ENCODE measurements around the gene CAMK1D. TPM values are rescaled to one million over a fixed set of nuclear protein-coding genes. Genes with fewer than 3 reads are reported as not detected.
"Not testable (repeated sequence)": the region's sequence is repeated elsewhere in the genome, so short reads cannot be mapped to it uniquely, and the experiment has no call there.

CAMK1D gene
- total RNA-seq, 2 experiments from 2014 or later: 3.4 to 4.2 TPM

DNA sequence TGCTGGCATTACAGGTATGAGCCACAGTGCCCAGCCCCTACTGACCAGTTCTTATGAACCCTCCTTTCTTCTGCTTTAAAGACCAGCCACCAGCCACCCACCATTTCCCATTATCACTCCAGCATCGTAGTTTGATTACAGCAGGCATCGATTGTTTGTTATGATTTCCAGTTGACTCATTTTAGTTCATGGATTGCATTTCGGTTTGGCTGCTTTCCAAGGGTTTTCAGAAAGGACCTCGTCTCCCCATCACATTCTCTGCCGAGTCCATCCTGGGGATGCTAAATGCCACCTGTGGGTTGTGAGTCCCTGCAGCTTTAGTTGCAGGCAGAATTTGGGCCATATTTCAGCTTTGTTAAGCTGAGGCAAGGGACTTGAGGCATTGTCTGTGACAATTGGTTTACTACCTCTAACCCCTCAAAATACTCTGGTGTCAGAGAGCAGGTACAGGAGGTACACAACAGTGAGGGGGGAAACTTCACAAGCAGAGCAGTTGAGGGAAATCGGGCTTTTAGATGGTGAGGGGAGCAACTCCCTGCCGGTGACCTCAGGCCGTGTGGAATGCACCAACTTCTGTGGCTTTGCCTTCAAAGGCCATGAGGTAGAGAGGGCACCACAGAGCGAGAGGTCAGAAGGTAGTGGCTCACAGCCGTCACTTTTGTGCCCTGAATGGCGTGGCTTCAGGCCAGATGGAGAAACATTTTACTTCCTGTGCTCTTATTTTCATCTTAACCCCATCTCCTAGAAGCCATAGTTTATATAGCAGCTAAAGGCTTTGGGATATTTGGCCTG lies 448.3 kb downstream of the CAMK1D start:
- ATAC-seq: no peak
- Mint-ChIP-seq H3K4me1 (ENCODE audit: low read depth) (no peaks in the 10 kb centered on the region), H3K4me3 (no peak overlapping the region), H3K27me3 (ENCODE audit: low read depth) (no peaks in the 10 kb centered on the region), H3K27ac (no peak overlapping the region), H3K9me3 (ENCODE audit: insufficient read depth) (no peaks in the 10 kb centered on the region), H3K36me3 (ENCODE audit: low read depth) (no peaks in the 10 kb centered on the region)
- no peak for DNase-seq
- ChIA-PET CTCF (interaction anchor here (1.3 kb wide), 1 partner anchor 15 kb away, joined by 3 read pairs; no protein-coding TSS in a partner anchor), POLR2A (interaction anchor here (0.6 kb wide), 1 partner anchor 19 kb away, joined by 3 read pairs; no protein-coding TSS in a partner anchor)

- H3K36me3 Mint-ChIP-seq (ENCODE audit: low read depth): no peaks in the 10 kb centered on the region
- no peak overlapping the region for H3K4me3 Mint-ChIP-seq
- ChIA-PET CTCF (no interaction called here), POLR2A (no interaction called here)
- no peaks in the 10 kb centered on the region for H3K9me3 Mint-ChIP-seq (ENCODE audit: insufficient read depth)
- ATAC-seq (no peak), DNase-seq (no peak)
- no peaks in the 10 kb centered on the region for H3K4me1 Mint-ChIP-seq (ENCODE audit: low read depth)
- H3K27me3 Mint-ChIP-seq (ENCODE audit: low read depth): no peaks in the 10 kb centered on the region
- no peak overlapping the region for H3K27ac Mint-ChIP-seq
Measured at GRCh38 chr10:12799144-12799543, 449.8 kb downstream of the CAMK1D start.

DNA sequence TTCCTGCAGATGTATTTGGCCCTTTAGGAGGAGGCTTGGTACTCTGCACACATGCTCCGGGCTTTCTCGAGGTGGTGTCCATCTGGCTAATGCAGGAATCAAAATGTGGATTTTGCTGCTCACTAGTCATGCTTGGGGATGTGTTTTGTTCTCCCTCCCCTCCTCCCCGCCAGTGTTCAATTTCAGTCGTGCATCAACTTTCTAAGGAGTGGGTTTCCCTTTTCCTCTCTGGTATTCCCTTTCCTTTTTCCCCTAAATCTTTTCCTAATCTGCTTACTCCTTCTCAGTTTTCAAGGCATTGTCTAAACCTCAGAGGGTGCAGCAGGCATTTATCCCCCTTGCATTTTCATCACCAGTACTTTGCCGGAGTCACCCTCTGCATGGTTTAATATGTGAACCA lies 450.4 kb downstream of the CAMK1D start:
- Mint-ChIP-seq H3K27me3 (ENCODE audit: low read depth) (no peaks in the 10 kb centered on the region), H3K27ac (no peak overlapping the region), H3K9me3 (ENCODE audit: insufficient read depth) (no peaks in the 10 kb centered on the region), H3K36me3 (ENCODE audit: low read depth) (no peaks in the 10 kb centered on the region), H3K4me1 (ENCODE audit: low read depth) (no peaks in the 10 kb centered on the region), H3K4me3 (no peak overlapping the region)
- no peak for DNase-seq
- no peak for ATAC-seq
- ChIA-PET POLR2A (no interaction called here), CTCF (interaction anchor here (0.9 kb wide), 1 partner anchor 17 kb away, joined by 3 read pairs; no protein-coding TSS in a partner anchor)

GRCh38 chr10:12800302-12800701 lies 451.0 kb downstream of the CAMK1D start:
- H3K27ac Mint-ChIP-seq: no peak overlapping the region
- CTCF ChIA-PET: interaction anchor here (0.9 kb wide), 1 partner anchor 18 kb away, joined by 3 read pairs; no protein-coding TSS in a partner anchor

DNA sequence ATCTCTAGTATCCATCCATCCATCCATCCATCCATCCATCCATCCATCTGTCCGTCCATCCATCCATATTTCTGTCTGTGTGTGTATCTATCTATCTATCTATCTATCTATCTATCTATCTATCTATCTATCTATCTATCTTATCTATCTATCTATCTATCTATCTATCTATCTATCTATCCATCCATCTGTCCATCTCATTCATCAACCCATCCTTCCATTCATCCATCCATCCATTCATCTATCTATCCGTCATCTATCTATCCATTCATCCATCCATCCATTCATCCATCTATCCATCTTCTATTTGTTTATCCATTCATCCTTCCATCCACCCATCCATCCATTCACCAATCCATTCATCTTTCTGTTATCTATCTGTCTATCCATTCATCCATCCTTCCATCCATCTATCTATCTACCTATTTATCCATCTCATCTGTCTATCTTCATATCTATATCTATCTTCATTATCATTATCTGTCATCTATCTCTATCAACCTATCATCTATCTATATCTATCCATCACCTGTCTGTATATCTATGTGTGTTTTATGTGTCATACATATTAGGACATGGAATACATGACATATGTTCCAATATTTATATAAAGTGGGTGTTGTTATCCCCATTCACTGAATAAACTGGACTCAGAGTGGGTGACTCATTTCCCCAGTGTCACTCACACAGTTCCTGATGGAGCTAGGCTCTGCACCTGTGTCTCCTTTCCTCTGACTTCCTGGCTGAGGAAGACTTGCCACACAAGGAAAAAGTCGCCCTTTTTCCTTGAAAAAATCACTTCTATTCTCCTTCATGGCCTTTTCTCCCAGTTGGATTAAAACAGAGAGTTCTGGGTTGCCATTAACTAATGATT lies 452.1 kb downstream of the CAMK1D start:
- H3K36me3 Mint-ChIP-seq (ENCODE audit: low read depth): no peaks in the 10 kb centered on the region
- H3K27ac Mint-ChIP-seq: no peak overlapping the region
- no peaks in the 10 kb centered on the region for H3K4me1 Mint-ChIP-seq (ENCODE audit: low read depth)
- H3K9me3 Mint-ChIP-seq (ENCODE audit: insufficient read depth): no peaks in the 10 kb centered on the region
- CTCF ChIA-PET: no interaction called here
- ATAC-seq: no peak
- no peak for DNase-seq
- no peaks in the 10 kb centered on the region for H3K27me3 Mint-ChIP-seq (ENCODE audit: low read depth)
- POLR2A ChIA-PET: no interaction called here
- no peak overlapping the region for H3K4me3 Mint-ChIP-seq

More at GRCh38 chr10:12800302-12800701, 451.0 kb downstream of the CAMK1D start:
- ATAC-seq (no peak), DNase-seq (no peak)
- POLR2A ChIA-PET: no interaction called here
- Mint-ChIP-seq H3K4me1 (ENCODE audit: low read depth) (no peaks in the 10 kb centered on the region), H3K36me3 (ENCODE audit: low read depth) (no peaks in the 10 kb centered on the region), H3K4me3 (no peak overlapping the region), H3K9me3 (ENCODE audit: insufficient read depth) (no peaks in the 10 kb centered on the region), H3K27me3 (ENCODE audit: low read depth) (no peaks in the 10 kb centered on the region)

DNA sequence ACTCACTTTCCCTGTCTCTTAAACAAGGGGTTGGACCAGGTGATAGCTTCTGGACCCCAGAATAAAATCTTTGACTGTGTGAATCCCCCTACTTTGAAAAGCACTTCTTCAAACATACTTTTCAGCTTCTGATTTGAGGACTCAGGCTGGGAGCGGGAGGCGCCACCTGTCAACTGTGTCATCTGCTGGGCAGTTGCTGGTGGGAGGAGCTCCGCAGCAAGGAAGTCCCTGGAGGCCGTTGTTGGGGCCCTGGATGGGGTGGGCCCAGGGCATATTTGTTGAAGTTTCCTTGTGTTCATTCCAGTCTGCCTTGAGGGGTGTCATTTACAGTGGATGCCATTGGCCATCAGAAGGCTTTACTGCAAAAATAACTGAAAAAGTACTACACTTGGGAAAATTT lies 454.4 kb downstream of the CAMK1D start:
- POLR2A ChIA-PET: no interaction called here
- no peak for DNase-seq
- CTCF ChIA-PET: no interaction called here
- Mint-ChIP-seq H3K9me3 (ENCODE audit: insufficient read depth) (no peaks in the 10 kb centered on the region), H3K4me3 (no peak overlapping the region), H3K27ac (no peak overlapping the region), H3K36me3 (ENCODE audit: low read depth) (no peaks in the 10 kb centered on the region), H3K27me3 (ENCODE audit: low read depth) (no peaks in the 10 kb centered on the region), H3K4me1 (ENCODE audit: low read depth) (no peaks in the 10 kb centered on the region)
- ATAC-seq: no peak

- Mint-ChIP-seq H3K27me3 (ENCODE audit: low read depth) (no peaks in the 10 kb centered on the region), H3K36me3 (ENCODE audit: low read depth) (no peaks in the 10 kb centered on the region), H3K27ac (no peak overlapping the region), H3K9me3 (ENCODE audit: insufficient read depth) (no peaks in the 10 kb centered on the region), H3K4me1 (ENCODE audit: low read depth) (no peaks in the 10 kb centered on the region), H3K4me3 (no peak overlapping the region)
- POLR2A ChIA-PET: no interaction called here
- no peak for ATAC-seq
- DNase-seq: no peak
- CTCF ChIA-PET: interaction anchor here (1.2 kb wide), 1 partner anchor 24 kb away, joined by 3 read pairs; no protein-coding TSS in a partner anchor
Measured at GRCh38 chr10:12806228-12807095, 457.1 kb downstream of the CAMK1D start.

DNA sequence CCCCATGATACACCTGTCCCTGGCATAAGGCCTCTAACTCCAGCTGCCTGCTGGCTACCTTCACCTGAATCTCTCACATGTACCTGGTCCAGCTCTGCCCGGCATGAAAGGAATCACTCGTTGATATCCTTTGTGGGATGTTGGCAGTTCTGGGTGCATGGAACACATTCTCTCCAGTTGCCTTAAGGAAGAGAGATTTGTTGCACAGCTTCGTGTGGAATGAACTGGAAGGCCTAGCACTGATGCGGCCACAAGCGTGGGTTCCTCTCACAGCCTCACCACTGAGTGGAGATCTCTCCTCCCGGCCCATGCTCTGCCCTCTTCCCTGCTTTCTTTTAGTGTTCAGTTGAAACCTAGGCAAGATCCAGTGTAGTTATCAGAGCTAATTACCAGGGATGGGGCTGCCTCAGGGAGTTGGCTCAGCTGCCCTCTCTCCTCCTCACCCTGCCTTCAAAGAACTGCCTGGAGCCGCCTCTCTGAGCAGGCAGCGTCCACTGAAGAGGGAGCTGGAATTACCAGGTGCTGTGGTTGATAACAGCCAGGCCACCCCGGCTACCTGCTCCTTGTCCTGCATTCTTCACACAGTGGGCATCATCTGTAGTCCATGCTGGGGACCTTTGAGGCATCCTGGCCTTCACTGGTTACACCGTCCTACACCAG lies 457.9 kb downstream of the CAMK1D start:
- Mint-ChIP-seq H3K27me3 (ENCODE audit: low read depth) (no peaks in the 10 kb centered on the region), H3K4me1 (ENCODE audit: low read depth) (no peaks in the 10 kb centered on the region), H3K4me3 (no peak overlapping the region), H3K36me3 (ENCODE audit: low read depth) (no peaks in the 10 kb centered on the region), H3K9me3 (ENCODE audit: insufficient read depth) (no peaks in the 10 kb centered on the region), H3K27ac (no peak overlapping the region)
- ChIA-PET CTCF (no interaction called here), POLR2A (no interaction called here)
- DNase-seq (no peak), ATAC-seq (no peak)

GRCh38 chr10:12808014-12808613 lies 458.8 kb downstream of the CAMK1D start:
- Mint-ChIP-seq H3K27ac (no peak overlapping the region), H3K4me3 (no peak overlapping the region), H3K9me3 (ENCODE audit: insufficient read depth) (no peaks in the 10 kb centered on the region), H3K4me1 (ENCODE audit: low read depth) (no peaks in the 10 kb centered on the region), H3K27me3 (ENCODE audit: low read depth) (no peaks in the 10 kb centered on the region), H3K36me3 (ENCODE audit: low read depth) (no peaks in the 10 kb centered on the region)
- ATAC-seq (no peak), DNase-seq (no peak)
- ChIA-PET CTCF (no interaction called here), POLR2A (interaction anchor here (0.5 kb wide), 1 partner anchor 1124 kb away, joined by 3 read pairs; no protein-coding TSS in a partner anchor)

DNA sequence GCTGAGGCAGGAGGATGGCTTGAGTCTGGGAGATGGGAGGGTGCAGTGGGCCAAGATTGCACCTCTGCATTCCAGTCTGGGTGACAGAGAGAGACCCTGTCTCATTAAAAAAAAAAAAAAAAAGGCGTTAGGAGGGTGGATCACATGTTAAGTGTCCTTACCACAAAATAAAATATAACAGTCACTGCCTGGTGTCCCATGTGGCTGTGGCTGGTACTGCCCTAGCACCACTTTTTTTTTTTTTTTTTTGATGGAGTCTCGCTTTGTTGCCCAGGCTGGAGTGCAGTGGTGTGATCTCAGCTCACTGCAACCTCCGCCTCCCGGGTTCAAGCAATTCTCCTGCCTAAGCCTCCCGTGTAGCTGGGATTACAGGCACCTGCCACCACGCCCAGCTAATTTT lies 460.7 kb downstream of the CAMK1D start:
- H3K36me3 Mint-ChIP-seq (ENCODE audit: low read depth); POLR2A ChIA-PET; H3K4me3 Mint-ChIP-seq; H3K27me3 Mint-ChIP-seq (ENCODE audit: low read depth); H3K9me3 Mint-ChIP-seq (ENCODE audit: insufficient read depth); DNase-seq; ATAC-seq; CTCF ChIA-PET; H3K27ac Mint-ChIP-seq; H3K4me1 Mint-ChIP-seq (ENCODE audit: low read depth): not testable (repeated sequence)

GRCh38 chr10:12811826-12812225 lies 462.5 kb downstream of the CAMK1D start:
- Mint-ChIP-seq H3K9me3 (ENCODE audit: insufficient read depth) (no peaks in the 10 kb centered on the region), H3K27ac (no peak overlapping the region), H3K4me3 (no peak overlapping the region), H3K36me3 (ENCODE audit: low read depth) (no peaks in the 10 kb centered on the region), H3K27me3 (ENCODE audit: low read depth) (no peaks in the 10 kb centered on the region), H3K4me1 (ENCODE audit: low read depth) (no peaks in the 10 kb centered on the region)
- ChIA-PET POLR2A (no interaction called here), CTCF (no interaction called here)
- ATAC-seq (no peak), DNase-seq (no peak)

Measured in activated CD8-positive, alpha-beta T cell treated with anti-CD3 and anti-CD28 coated beads, Interleukin-2, amount 10 ng/mL, durations not matched to agents 7 days and 5 days (primary cell).